Activated T-helper 17 cell treated with anti-CD3 and anti-CD28 coated beads, Interleukin-2, amount 50 U/mL, for 72 hours (primary cell): ENCODE results near the gene EHD4. TPM values are rescaled to one million over a fixed set of nuclear protein-coding genes. Genes with fewer than 3 reads are reported as not detected.

ENCODE experiments used
- ATAC-seq: fragments of 150-1000 bp; cut with Tn5 transposase; replicated peaks from 2 replicates; pipeline ENCODE4 v1.10.0; 2021; ENCODE audit warnings: mild to moderate bottlenecking, moderate library complexity
- H3K27ac Mint-ChIP-seq: one replicate; pipeline ENCODE4 v1.8.0; 2022; ENCODE audit warnings: mixed read lengths
- H3K27me3 Mint-ChIP-seq: one replicate; pipeline ENCODE4 v1.8.0; 2022; ENCODE audit warnings: mixed read lengths
- H3K36me3 Mint-ChIP-seq: one replicate; pipeline ENCODE4 v1.8.0; 2022; ENCODE audit warnings: low read depth, mild to moderate bottlenecking, mixed read lengths
- H3K4me1 Mint-ChIP-seq: one replicate; pipeline ENCODE4 v1.8.0; 2022; ENCODE audit warnings: mixed read lengths
- H3K4me3 Mint-ChIP-seq: one replicate; pipeline ENCODE4 v1.8.0; 2022; ENCODE audit warnings: mild to moderate bottlenecking, mixed read lengths
- H3K9me3 Mint-ChIP-seq: one replicate; pipeline ENCODE4 v1.8.0; 2022; ENCODE audit warnings: mixed read lengths
- total RNA-seq, 2 donors: library from RNA; stranded (reverse); gene quantifications; one replicate each; pipeline ENCODE4 v1.2.3, GENCODE V29; 2022

EHD4 gene
- total RNA-seq, 2 donors from 2014 or later, result 51.0 to 56.3 TPM

- ATAC-seq, result no peak
- H3K4me3 Mint-ChIP-seq, result no peak overlapping the region
Measured at GRCh38 chr15:41906608-41907007, 65.7 kb downstream of the EHD4 start.

DNA sequence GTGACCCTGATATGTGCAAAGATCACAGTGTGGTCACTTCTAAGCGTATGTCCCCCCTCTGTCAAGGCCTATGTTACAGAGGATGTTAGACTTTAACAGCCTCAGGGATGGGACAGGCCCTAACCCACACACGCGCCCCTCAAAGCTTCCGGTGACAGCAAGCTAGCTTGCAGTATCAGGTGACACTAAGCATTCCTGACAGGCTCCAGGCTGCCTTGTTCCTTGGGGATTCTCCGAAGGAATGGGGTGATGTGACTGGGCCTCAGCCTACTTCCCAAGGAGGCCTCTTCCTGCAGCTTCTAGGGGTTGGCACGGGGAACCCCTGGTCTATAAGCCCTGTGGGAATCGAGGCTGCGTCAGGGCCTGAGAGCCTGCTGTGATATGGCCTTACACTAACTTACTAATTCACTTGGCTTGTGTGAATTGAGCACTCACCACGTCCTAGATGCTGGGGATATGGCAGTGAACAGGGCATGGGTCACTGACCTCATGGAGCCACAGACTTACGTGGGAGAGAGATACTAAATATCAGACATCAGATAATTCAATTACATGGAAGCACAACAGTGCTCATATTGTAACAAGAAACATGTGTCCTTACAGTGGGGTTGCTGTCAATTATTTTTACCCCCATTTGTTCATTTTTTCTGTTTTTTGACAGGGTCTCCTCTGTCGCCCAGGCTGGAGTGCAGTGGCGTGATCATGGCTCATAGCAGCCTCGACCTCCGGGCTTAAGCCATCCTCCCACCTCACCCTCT lies 67.1 kb downstream of the EHD4 start:
- peak; percentile 9 for ATAC-seq
- Mint-ChIP-seq H3K4me1 (peaks cover 4% of the 10 kb centered on the region), H3K27me3 (no peaks in the 10 kb centered on the region), H3K27ac (peak overlapping the region; percentile 65), H3K9me3 (no peaks in the 10 kb centered on the region), H3K4me3 (no peak overlapping the region), H3K36me3 (peaks cover 99% of the 10 kb centered on the region)

More at GRCh38 chr15:41906608-41907007, 65.7 kb downstream of the EHD4 start:
- no peaks in the 10 kb centered on the region for H3K27me3 Mint-ChIP-seq
- peaks cover 4% of the 10 kb centered on the region for H3K4me1 Mint-ChIP-seq
- peaks cover 94% of the 10 kb centered on the region for H3K36me3 Mint-ChIP-seq
- no peaks in the 10 kb centered on the region for H3K9me3 Mint-ChIP-seq
- no peak overlapping the region for H3K27ac Mint-ChIP-seq

- no peaks in the 10 kb centered on the region for H3K9me3 Mint-ChIP-seq
- H3K4me3 Mint-ChIP-seq, result no peak overlapping the region
- peak overlapping the region; percentile 65 for H3K27ac Mint-ChIP-seq
- peaks cover 99% of the 10 kb centered on the region for H3K36me3 Mint-ChIP-seq
- ATAC-seq, result peak; percentile 80
- peaks cover 4% of the 10 kb centered on the region for H3K4me1 Mint-ChIP-seq
- H3K27me3 Mint-ChIP-seq, result no peaks in the 10 kb centered on the region
Measured at GRCh38 chr15:41904541-41905005, 67.8 kb downstream of the EHD4 start.

GRCh38 chr15:41903782-41904181 lies 68.6 kb downstream of the EHD4 start:
- Mint-ChIP-seq H3K36me3 (peaks cover 99% of the 10 kb centered on the region), H3K9me3 (no peaks in the 10 kb centered on the region), H3K27me3 (no peaks in the 10 kb centered on the region), H3K4me3 (no peak overlapping the region), H3K4me1 (peaks cover 4% of the 10 kb centered on the region), H3K27ac (no peak overlapping the region)
- ATAC-seq, result no peak

DNA sequence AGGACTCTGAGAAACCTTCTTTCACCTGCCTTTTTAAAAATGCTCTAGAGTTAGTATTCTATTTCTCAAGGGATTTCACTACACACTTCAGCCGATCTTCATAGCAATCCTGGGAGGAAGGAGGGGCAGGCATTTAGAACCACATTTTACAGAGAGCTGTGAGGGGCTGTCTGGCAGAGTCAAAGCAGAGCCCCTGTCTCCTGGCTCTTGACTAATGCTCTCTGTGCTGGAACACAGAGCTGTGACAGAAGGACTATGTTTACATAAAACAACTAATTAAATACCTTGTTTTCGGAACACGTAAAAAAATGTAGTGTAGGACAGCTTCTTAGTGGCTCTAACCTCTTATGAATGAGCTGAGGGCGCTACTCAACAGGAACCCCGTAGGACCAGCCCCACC lies 70.9 kb downstream of the EHD4 start:
- no peaks in the 10 kb centered on the region for H3K27me3 Mint-ChIP-seq
- peaks cover 94% of the 10 kb centered on the region for H3K36me3 Mint-ChIP-seq
- peak overlapping the region; percentile 51 for H3K27ac Mint-ChIP-seq
- peaks cover 4% of the 10 kb centered on the region for H3K4me1 Mint-ChIP-seq
- H3K4me3 Mint-ChIP-seq, result no peak overlapping the region
- no peaks in the 10 kb centered on the region for H3K9me3 Mint-ChIP-seq
- no peak for ATAC-seq

DNA sequence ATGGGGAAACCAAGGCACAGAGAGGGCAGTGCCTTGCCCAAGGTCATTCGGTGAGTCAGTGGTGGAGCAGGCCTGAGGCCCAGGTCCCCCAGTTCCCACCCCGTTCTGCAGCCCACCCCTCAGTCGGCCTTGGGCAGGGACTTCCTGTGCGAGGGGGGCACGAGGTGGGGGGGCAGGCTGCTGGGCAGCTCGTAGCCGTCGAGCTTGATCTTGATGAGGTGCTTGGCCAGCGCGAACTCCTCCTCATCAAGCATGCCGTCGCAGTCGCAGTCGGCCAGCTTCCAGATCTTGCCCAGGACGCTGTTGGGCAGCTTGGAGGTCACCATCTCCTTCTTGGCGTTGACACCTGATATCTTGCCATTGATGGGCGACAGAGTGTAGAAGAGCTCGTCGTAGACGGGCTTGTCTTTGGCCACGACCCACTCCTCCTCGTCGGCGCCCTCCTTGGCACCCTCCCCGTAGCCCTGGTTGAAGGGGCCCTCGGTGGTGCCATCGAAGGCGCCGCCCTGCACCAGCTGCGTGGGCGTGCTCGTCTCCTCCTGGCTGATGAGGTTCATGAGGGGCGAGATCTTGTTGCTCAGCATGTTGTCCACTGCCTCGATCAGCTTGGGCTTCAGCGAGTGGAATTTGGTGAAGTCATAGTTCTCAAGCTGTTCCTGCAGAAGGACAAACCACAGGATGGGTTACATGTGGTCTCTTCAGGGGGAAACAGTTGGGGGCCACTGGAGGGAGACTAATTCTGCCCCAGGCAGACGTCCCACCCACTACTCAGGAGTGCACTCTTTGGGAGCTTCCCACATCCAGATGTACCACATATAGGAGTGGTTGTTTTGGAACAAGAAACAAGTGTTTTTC lies 71.6 kb downstream of the EHD4 start:
- no peaks in the 10 kb centered on the region for H3K9me3 Mint-ChIP-seq
- ATAC-seq, result no peak
- H3K27me3 Mint-ChIP-seq, result no peaks in the 10 kb centered on the region
- no peak overlapping the region for H3K4me3 Mint-ChIP-seq
- peaks cover 4% of the 10 kb centered on the region for H3K4me1 Mint-ChIP-seq
- H3K36me3 Mint-ChIP-seq, result peaks cover 87% of the 10 kb centered on the region
- peak overlapping the region; percentile 51 for H3K27ac Mint-ChIP-seq

DNA sequence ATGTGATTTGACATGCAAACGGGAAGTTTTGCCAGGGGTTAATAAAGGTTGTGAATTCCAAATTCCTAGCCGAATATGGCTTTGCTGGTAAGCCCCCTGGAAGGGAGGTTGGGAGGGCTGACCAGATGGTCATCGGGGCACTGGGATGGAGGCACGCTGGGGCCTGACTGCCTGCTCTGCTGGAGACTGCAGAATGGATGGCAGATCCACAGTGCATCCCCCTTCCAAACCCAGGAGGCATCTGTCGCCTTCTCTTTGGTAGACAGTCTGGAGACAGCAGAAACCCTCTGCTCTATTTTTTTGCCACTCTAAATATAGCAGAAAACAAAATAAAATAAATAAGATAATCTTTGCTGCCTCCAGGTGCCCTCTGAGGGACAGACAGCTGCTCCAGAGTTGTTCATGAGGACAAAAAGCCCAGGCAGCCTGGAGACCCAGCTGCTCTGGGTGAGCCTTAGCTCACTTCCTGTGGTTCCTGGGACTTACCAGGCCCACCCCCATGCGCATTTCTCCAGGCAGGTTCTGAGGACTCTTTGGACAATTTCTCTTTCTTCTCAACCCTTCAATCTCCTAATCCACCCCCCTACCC lies 72.4 kb downstream of the EHD4 start:
- ATAC-seq, result no peak
- H3K4me3 Mint-ChIP-seq, result no peak overlapping the region
- peak overlapping the region; percentile 41 for H3K27ac Mint-ChIP-seq
- peaks cover 10% of the 10 kb centered on the region for H3K4me1 Mint-ChIP-seq
- no peaks in the 10 kb centered on the region for H3K9me3 Mint-ChIP-seq
- H3K36me3 Mint-ChIP-seq, result peaks cover 79% of the 10 kb centered on the region
- H3K27me3 Mint-ChIP-seq, result no peaks in the 10 kb centered on the region

- Mint-ChIP-seq H3K4me3 (no peak overlapping the region), H3K36me3 (peaks cover 53% of the 10 kb centered on the region), H3K4me1 (peaks cover 12% of the 10 kb centered on the region), H3K27me3 (no peaks in the 10 kb centered on the region), H3K27ac (peak overlapping the region; percentile 52), H3K9me3 (no peaks in the 10 kb centered on the region)
- ATAC-seq, result no peak
Measured at GRCh38 chr15:41897363-41897799, 75.0 kb downstream of the EHD4 start.

DNA sequence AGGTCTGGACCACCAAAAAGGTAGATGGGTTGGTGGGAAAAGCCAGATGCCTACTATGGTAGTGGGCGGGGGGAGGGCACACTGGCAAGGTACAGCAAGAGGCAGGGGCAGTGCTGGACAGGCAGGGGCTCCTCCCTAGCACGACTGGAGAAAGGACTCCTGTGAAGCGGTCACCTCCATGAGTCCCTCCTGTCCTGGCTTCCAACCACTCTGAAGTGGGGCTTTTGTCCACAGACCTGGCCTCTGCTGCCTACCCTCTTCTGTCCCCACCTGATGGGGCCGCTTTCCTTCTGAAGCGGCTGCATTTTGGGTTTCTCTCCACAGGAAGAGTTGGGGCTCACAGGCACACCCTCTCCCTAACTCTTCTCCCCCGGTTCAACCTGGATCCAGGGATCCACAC lies 75.8 kb downstream of the EHD4 start:
- Mint-ChIP-seq H3K27ac (no peak overlapping the region), H3K36me3 (peaks cover 45% of the 10 kb centered on the region), H3K9me3 (no peaks in the 10 kb centered on the region), H3K4me1 (peaks cover 10% of the 10 kb centered on the region), H3K4me3 (no peak overlapping the region), H3K27me3 (no peaks in the 10 kb centered on the region)
- no peak for ATAC-seq

DNA sequence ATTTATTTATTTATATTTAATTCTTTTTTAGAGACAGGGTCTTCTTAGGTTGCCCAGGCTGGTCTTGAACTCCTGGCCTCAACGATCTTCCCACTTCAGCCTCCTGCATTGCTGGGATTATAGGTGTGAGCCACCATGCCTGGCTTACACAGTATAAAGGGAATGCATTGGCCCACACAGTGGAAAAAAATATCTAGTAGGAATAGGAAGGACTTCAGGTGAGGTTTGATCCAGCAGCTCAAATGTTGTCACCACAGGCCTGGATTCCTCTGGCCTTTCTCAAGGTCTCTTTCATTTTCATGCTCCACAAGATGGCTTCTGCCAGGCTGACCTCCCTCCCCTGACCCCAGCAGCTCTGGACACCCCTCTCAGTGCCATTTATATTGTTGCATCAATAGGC lies 76.4 kb downstream of the EHD4 start:
- H3K27me3 Mint-ChIP-seq, result no peaks in the 10 kb centered on the region
- H3K36me3 Mint-ChIP-seq, result peaks cover 39% of the 10 kb centered on the region
- H3K9me3 Mint-ChIP-seq, result no peaks in the 10 kb centered on the region
- H3K27ac Mint-ChIP-seq, result no peak overlapping the region
- ATAC-seq, result no peak
- no peak overlapping the region for H3K4me3 Mint-ChIP-seq
- peaks cover 10% of the 10 kb centered on the region for H3K4me1 Mint-ChIP-seq

- Mint-ChIP-seq H3K27ac (peak overlapping the region; percentile 87), H3K4me1 (peaks cover 10% of the 10 kb centered on the region), H3K9me3 (no peaks in the 10 kb centered on the region), H3K27me3 (no peaks in the 10 kb centered on the region), H3K36me3 (peaks cover 35% of the 10 kb centered on the region), H3K4me3 (peak overlapping the region; percentile 50)
- ATAC-seq, result no peak
Measured at GRCh38 chr15:41895491-41895890, 76.9 kb downstream of the EHD4 start.

GRCh38 chr15:41894791-41895463 lies 77.4 kb downstream of the EHD4 start:
- Mint-ChIP-seq H3K27me3 (no peaks in the 10 kb centered on the region), H3K36me3 (peaks cover 29% of the 10 kb centered on the region), H3K27ac (peak overlapping the region; percentile 87), H3K4me3 (peak overlapping the region; percentile 50), H3K4me1 (peaks cover 10% of the 10 kb centered on the region), H3K9me3 (no peaks in the 10 kb centered on the region)
- peak; percentile 95 for ATAC-seq

DNA sequence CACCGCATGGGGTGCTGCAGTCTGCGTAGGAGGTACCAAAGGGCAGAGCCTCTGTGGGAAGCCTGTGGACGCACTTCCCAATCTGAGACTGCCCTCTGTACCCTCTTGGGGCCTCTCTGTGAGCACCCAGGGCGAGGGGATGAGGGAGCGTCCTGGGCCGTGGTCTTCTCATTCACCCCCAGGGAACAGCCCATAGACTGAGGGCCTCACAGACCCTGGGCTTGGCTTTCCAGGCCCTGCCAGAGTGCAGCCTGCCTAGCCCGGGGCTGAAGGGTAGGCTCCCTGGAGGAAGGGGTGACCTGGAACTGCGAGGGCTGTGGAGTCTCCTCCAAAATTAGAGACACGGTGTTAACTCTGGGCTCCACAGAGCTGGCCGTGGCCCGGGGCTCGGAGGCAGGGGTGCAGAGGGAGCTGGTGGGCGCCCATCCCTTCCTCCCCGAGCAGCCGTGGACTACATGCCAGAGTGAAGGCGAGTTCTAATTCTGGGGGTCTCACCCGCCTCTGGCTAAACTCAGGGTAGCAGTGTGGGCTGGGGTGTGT lies 78.0 kb downstream of the EHD4 start:
- ATAC-seq, result peak; percentile 1

More for the DNA sequence above, 78.0 kb downstream of the EHD4 start:
- Mint-ChIP-seq H3K4me3 (peak overlapping the region; percentile 50), H3K36me3 (peaks cover 23% of the 10 kb centered on the region), H3K27me3 (no peaks in the 10 kb centered on the region), H3K27ac (peak overlapping the region; percentile 87), H3K4me1 (peaks cover 10% of the 10 kb centered on the region), H3K9me3 (no peaks in the 10 kb centered on the region)
